Thyroid gland (tissue), 4 donors: ENCODE data around the gene SUN1. TPM values are rescaled to one million over a fixed set of nuclear protein-coding genes. Genes with fewer than 3 reads are reported as not detected.
"Not testable (repeated sequence)": the region's sequence is repeated elsewhere in the genome, so short reads cannot be mapped to it uniquely, and the experiment has no call there.

Experiments used
- DNase-seq, 2 donors: peaks; one replicate each; pipeline ENCODE4 v3.0.0-alpha.2; 2019
- H3K27ac ChIP-seq, 3 donors: fragments of 200-600 bp; sonication (generic); 1 replicate in 2 of 3; 2 replicates in 1 of 3; pipeline ENCODE4 v1.5.1; 2016 to 2019; ENCODE audit warnings: mild to moderate bottlenecking in 1 of 3, moderate library complexity in 1 of 3
- H3K27me3 ChIP-seq: fragments of 200-600 bp; sonication (generic); one replicate; pipeline ENCODE4 v1.5.1; 2019
- H3K36me3 ChIP-seq, 2 donors: fragments of 200-600 bp; sonication (generic); one replicate each; pipeline ENCODE4 v1.5.1; 2016 to 2019
- H3K4me1 ChIP-seq, 2 donors: fragments of 200-600 bp; sonication (generic); one replicate each; pipeline ENCODE4 v1.5.1; 2017 to 2019
- H3K4me3 ChIP-seq, 3 donors: fragments of 200-600 bp; sonication (generic); replicated peaks in 1 of 3; 1 replicate in 2 of 3; 2 replicates in 1 of 3; pipeline ENCODE4 v1.5.1; 2016; ENCODE audit warnings: mild to moderate bottlenecking in 1 of 3
- H3K9me3 ChIP-seq: fragments of 200-600 bp; sonication (generic); one replicate; pipeline ENCODE4 v1.5.1; 2017
- POLR2A ChIP-seq, 2 donors: fragments of 450-650 bp; IDR thresholded peaks; one replicate each; pipeline ENCODE4 v1.6.1; 2017; ENCODE audit warnings: antibody characterized with exemption in 2 of 2, mild to moderate bottlenecking in 2 of 2, moderate library complexity in 1 of 2
- WGBS, 2 donors: methylation state at CpG; one replicate each; pipeline ENCODE4 v1.1.5; 2017; 5-methylcytosine and 5-hydroxymethylcytosine counted together
- intact Hi-C: fragments of 100-400 bp; cut with DNase I; formaldehyde crosslinking; loops from one replicate; pipeline ENCODE4 v1.15.1; 2023
- total RNA-seq, 4 donors: library from RNA; depleted of rRNA; stranded (reverse); fragments of >200 nt; gene quantifications; one replicate each; pipeline ENCODE4 v1.2.3, GENCODE V29; 2016
- TF ChIP-seq, protein P1 (sequence below), 6 experiments: fragments of 200-600 bp in 3 of 6; fragments of 450-650 bp in 3 of 6; sonication (generic) in 3 of 6; IDR thresholded peaks; one replicate each; pipeline ENCODE4 v1.5.1; 2016 to 2019; ENCODE audit warnings: antibody characterized with exemption in 6 of 6, mild to moderate bottlenecking in 2 of 6, inconsistent platforms in 1 of 6, moderate library complexity in 1 of 6

Gene SUN1
- total RNA-seq, 4 donors from 2014 or later = 146 to 260 (median 186) TPM

- Histone ChIP-seq H3K9me3 (no peaks in the 10 kb centered on the region), H3K27ac (no peak overlapping the region), H3K4me3 (no peak overlapping the region), H3K36me3 (peaks cover 33 to 40% of the 10 kb centered on the region in 2 donors), H3K4me1 (no peaks in the 10 kb centered on the region), H3K27me3 (no peaks in the 10 kb centered on the region)
- intact Hi-C loops = no loop called here
- TF ChIP-seq POLR2A (IDR thresholded peaks at IDR 0.05) = no peak
- TF ChIP-seq, protein P1, sequence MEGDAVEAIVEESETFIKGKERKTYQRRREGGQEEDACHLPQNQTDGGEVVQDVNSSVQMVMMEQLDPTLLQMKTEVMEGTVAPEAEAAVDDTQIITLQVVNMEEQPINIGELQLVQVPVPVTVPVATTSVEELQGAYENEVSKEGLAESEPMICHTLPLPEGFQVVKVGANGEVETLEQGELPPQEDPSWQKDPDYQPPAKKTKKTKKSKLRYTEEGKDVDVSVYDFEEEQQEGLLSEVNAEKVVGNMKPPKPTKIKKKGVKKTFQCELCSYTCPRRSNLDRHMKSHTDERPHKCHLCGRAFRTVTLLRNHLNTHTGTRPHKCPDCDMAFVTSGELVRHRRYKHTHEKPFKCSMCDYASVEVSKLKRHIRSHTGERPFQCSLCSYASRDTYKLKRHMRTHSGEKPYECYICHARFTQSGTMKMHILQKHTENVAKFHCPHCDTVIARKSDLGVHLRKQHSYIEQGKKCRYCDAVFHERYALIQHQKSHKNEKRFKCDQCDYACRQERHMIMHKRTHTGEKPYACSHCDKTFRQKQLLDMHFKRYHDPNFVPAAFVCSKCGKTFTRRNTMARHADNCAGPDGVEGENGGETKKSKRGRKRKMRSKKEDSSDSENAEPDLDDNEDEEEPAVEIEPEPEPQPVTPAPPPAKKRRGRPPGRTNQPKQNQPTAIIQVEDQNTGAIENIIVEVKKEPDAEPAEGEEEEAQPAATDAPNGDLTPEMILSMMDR (IDR thresholded peaks at IDR 0.05) = no peak
- DNase-seq = no peak
- 91 to 95% methylated on average over 10 to 15 of the region's 15 CpGs for WGBS, 2 donors
Measured at GRCh38 chr7:844514-844913, 12.2 kb downstream of the SUN1 start.

DNA sequence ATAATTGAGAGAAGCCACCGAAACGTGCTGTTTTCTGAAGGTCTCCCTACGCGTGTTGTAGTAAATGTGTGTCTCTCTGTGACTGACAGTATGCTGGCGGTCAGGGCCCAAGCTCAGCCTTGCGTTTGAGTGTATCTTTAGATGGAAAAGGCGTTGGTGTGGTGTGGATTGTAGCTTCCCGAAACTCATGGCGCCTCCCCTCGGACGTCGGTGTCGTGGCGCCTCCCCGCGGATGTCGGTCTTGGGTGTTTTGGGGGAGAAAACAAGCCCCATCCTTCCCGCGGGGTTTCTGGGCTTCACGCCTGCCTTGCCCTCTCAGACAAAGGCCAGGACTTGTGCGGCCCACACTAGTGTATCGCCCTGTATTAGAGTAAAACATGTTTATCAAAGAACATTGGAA lies 12.8 kb downstream of the SUN1 start:
- WGBS, 2 donors = 92 to 94% methylated on average over 22 of the region's 22 CpGs

DNA sequence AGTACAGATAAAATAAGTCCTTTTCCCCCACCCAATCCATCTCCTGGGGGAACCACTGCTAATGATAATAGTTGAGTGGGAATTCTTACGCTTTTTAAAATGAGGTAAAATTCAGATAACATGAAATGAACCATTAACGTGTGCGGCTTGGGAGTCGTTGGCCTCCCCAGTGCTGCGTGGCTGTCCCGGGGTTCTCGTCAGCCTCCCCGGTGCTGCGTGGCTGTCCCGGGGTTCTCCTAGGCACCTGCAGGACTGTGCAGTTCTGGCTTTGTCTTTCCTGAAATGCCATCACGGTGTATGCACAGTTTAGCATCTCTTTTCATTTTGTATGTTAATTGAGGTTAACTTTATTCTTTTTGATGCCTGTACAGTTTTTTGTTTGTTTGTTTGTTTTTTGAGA lies 13.5 kb downstream of the SUN1 start:
- Histone ChIP-seq H3K4me1 (no peaks in the 10 kb centered on the region), H3K27ac (no peak overlapping the region), H3K36me3 (peaks cover 33 to 40% of the 10 kb centered on the region in 2 donors), H3K27me3 (no peaks in the 10 kb centered on the region), H3K4me3 (no peak overlapping the region), H3K9me3 (no peaks in the 10 kb centered on the region)
- TF ChIP-seq, protein P1 (IDR thresholded peaks at IDR 0.05) = no peak
- no peak for TF ChIP-seq POLR2A (IDR thresholded peaks at IDR 0.05)
- WGBS, 2 donors = 95 to 97% methylated on average over 11 of the region's 11 CpGs
- DNase-seq = no peak
- intact Hi-C loops = no loop called here

More for the DNA sequence above, 12.8 kb downstream of the SUN1 start:
- H3K36me3 ChIP-seq = peaks cover 35 to 42% of the 10 kb centered on the region in 2 donors
- no peak overlapping the region for H3K27ac ChIP-seq
- no peak for DNase-seq
- H3K4me3 ChIP-seq = no peak overlapping the region
- no peaks in the 10 kb centered on the region for H3K9me3 ChIP-seq
- H3K4me1 ChIP-seq = no peaks in the 10 kb centered on the region
- TF ChIP-seq, protein P1 (IDR thresholded peaks at IDR 0.05) = no peak
- TF ChIP-seq POLR2A (IDR thresholded peaks at IDR 0.05) = no peak
- no peaks in the 10 kb centered on the region for H3K27me3 ChIP-seq
- intact Hi-C loops = no loop called here

- H3K36me3 ChIP-seq = peaks cover 32 to 42% of the 10 kb centered on the region in 2 donors
- 92 to 98% methylated on average over 8 to 21 of the region's 37 CpGs for WGBS, 2 donors
Measured at GRCh38 chr7:846958-847650, 14.8 kb downstream of the SUN1 start.

DNA sequence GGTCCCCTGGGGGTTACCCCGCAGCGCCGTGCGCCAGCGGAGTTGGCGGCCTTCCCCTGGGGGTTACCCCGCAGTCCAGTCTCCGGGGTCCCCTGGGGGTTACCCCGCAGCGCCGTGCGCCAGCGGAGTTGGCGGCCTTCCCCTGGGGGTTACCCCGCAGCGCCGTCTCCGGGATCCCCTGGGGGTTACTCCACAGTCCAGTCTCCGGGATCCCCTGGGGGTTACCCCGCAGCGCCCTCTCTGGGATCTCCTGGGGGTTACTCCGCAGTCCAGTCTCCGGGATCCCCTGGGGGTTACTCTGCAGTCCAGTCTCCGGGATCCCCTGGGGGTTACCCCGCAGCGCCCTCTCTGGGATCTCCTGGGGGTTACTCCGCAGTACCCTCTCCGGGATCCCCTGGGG lies 15.5 kb downstream of the SUN1 start:
- peaks cover 32 to 42% of the 10 kb centered on the region in 2 donors for H3K36me3 ChIP-seq
- intact Hi-C loops, H3K4me3 ChIP-seq, H3K27ac ChIP-seq, H3K27me3 ChIP-seq, H3K4me1 ChIP-seq, DNase-seq, H3K9me3 ChIP-seq: not testable (repeated sequence)
- 96 to 100% methylated on average over 8 to 16 of the region's 28 CpGs for WGBS, 2 donors

More at GRCh38 chr7:846958-847650, 14.8 kb downstream of the SUN1 start:
- H3K4me3 ChIP-seq, DNase-seq, H3K9me3 ChIP-seq, H3K27me3 ChIP-seq, H3K4me1 ChIP-seq, intact Hi-C loops, H3K27ac ChIP-seq: not testable (repeated sequence)

GRCh38 chr7:849145-849544 lies 16.9 kb downstream of the SUN1 start:
- Histone ChIP-seq H3K27me3 (no peaks in the 10 kb centered on the region), H3K4me3 (no peak overlapping the region), H3K36me3 (peaks cover 39 to 41% of the 10 kb centered on the region in 2 donors), H3K9me3 (no peaks in the 10 kb centered on the region), H3K4me1 (no peaks in the 10 kb centered on the region), H3K27ac (no peak overlapping the region)
- no peak for DNase-seq
- 91 to 96% methylated on average over 14 of the region's 14 CpGs for WGBS, 2 donors
- intact Hi-C loops = no loop called here
- no peak for TF ChIP-seq POLR2A (IDR thresholded peaks at IDR 0.05)
- TF ChIP-seq, protein P1 (IDR thresholded peaks at IDR 0.05) = no peak
